Fibroblast of skin of right biceps (primary cell): ENCODE measurements around the gene DCST1.

Experiments
- DNase-seq: peaks from one replicate; pipeline ENCODE4 v3.0.0-alpha.2; 2013

Gene DCST1

GRCh38 chr1:155014709-155015508, 18.7 kb upstream of the DCST1 start:
- no peak for DNase-seq

- DNase-seq, result no peak
These were observed 17.9 kb upstream of the DCST1 start for GRCh38 chr1:155015527-155016230.

GRCh38 chr1:155016231-155016831, 17.3 kb upstream of the DCST1 start:
- DNase-seq, result no peak

GRCh38 chr1:155017041-155017945, 16.3 kb upstream of the DCST1 start:
- DNase-seq, result peak; percentile 88

GRCh38 chr1:155017946-155018316, 15.7 kb upstream of the DCST1 start:
- no peak for DNase-seq

GRCh38 chr1:155018617-155019348, 14.8 kb upstream of the DCST1 start:
- DNase-seq, result no peak

GRCh38 chr1:155019377-155020245, 14.0 kb upstream of the DCST1 start:
- DNase-seq, result no peak

GRCh38 chr1:155022136-155022926, 11.3 kb upstream of the DCST1 start:
- DNase-seq, result peak; percentile 8

- DNase-seq, result no peak
These were observed 10.7 kb upstream of the DCST1 start for GRCh38 chr1:155022927-155023236.

GRCh38 chr1:155023627-155024026, 10.0 kb upstream of the DCST1 start:
- DNase-seq, result no peak

- DNase-seq, result no peak
These were observed 9.3 kb upstream of the DCST1 start for GRCh38 chr1:155024315-155024714.

GRCh38 chr1:155026154-155026553, 7.5 kb upstream of the DCST1 start:
- no peak for DNase-seq

- peak; percentile 5 for DNase-seq
These were observed 7.0 kb upstream of the DCST1 start for GRCh38 chr1:155026588-155026987.

- no peak for DNase-seq
These were observed 3.9 kb upstream of the DCST1 start for GRCh38 chr1:155029513-155030242.

- DNase-seq, result no peak
These were observed 3.3 kb upstream of the DCST1 start for GRCh38 chr1:155030243-155030795.

GRCh38 chr1:155030899-155031298, 2.7 kb upstream of the DCST1 start:
- no peak for DNase-seq

GRCh38 chr1:155032886-155033285, 738 bp upstream of the DCST1 start:
- DNase-seq, result no peak

GRCh38 chr1:155034318-155035208, 939 bp downstream of the DCST1 start:
- no peak for DNase-seq
